Activated CD4-positive, alpha-beta T cell treated with anti-CD3 and anti-CD28 coated beads for 4 hours (primary cell): ENCODE measurements around the gene ADGRV1.
"Not testable (repeated sequence)": the region's sequence is repeated elsewhere in the genome, so short reads cannot be mapped to it uniquely, and the experiment has no call there.

ENCODE experiments used
- DNase-seq, 2 donors: peaks; one replicate each; pipeline ENCODE4 v3.0.0-alpha.2; 2020

Gene ADGRV1

DNA sequence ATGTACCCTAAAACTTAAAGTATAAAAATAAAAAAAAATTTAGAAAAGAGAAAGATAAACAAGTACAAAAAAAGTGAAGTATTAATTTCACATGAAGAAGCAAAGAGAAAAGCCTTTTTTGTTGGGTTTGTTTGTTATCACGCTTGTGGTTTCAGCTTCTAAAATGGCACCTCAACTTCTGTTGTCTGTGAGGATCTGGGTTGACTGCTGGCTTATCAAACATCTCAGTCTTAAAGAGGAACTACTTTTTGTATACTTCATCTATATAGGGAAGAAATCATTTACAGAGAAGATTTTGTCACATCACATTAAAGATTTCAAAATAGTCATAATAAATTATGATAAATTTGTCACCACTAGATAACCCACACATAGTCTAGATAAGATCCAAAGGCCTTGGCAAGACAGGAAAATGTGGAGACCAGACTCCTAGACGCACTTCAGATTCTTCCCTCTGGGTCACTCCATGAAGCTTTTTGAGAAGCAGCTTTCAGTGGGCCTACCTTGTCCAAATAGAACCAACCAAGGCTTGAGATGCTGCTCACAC lies 8.8 kb upstream of the ADGRV1 start:
- no peak for DNase-seq

DNA sequence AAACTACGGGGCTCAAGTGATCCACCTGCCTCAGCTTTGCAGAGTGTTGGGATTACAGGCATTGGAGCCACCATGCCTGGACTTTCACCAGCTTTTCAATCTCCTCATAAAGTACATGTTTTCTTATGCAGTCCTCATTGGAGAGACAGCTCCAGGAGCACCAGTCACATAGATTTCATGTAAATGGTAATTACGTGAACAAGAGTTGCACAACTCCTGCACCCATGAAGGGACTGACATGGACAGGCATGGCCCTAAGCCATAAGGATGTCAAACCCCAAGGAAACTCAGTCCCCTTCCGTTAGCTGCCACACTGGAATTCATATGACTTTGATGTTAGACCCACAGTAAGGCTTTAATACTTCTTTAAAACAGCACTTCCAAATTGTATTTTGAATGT lies 7.6 kb upstream of the ADGRV1 start:
- no peak for DNase-seq

DNA sequence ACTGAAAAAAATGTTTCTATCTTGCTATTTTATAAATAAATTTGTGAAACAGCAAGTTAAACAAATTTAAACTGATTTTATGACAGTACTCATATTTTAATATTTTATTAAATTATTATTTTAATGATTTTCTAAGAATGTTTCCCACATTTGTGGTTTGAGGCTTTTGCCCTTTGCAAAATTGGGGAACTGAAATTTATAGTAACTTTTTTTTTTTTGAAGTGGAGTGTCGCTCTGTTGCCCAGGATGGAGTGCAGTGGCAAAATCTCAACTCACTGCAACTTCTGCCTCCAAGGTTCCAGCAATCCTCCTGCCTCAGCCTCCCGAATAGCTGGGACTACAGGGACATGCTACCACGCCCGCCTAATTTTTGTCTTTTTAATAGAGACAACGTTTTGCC lies 7.2 kb upstream of the ADGRV1 start:
- no peak for DNase-seq

- no peak for DNase-seq
Observed at GRCh38 chr5:90553711-90554110, 4.9 kb upstream of the ADGRV1 start.

DNA sequence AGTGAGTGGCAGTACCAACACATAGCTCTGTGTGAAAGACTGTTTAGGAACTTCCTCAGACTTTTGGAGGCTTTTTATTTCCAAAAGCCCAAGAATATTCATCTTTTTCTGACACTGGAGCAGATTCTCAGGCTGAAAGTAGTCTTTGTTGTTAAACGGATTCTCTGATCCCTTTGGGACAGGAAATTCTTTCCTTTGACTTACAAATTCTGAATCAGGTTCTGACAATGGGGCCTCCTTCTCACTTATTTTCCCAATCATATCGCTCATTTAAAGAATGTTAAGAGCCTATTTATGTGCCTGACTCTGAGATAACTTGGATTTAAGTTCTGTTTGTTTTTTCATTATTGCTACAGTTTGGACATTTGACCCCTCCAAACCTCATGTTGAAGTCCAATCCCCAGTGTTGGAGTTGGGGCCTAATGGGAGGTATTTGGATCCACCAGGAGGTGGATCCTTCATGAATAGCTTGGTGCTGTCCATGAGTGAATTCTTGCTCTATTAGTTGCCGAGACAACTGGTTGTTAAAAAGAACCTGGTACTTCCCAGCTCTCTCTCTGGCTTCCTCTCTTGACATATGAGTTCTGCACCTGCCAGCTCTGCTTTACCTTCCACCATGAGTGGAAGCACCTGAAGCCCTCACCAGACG lies 4.1 kb upstream of the ADGRV1 start:
- no peak for DNase-seq

GRCh38 chr5:90555666-90556065 lies 2.9 kb upstream of the ADGRV1 start:
- no peak for DNase-seq

DNA sequence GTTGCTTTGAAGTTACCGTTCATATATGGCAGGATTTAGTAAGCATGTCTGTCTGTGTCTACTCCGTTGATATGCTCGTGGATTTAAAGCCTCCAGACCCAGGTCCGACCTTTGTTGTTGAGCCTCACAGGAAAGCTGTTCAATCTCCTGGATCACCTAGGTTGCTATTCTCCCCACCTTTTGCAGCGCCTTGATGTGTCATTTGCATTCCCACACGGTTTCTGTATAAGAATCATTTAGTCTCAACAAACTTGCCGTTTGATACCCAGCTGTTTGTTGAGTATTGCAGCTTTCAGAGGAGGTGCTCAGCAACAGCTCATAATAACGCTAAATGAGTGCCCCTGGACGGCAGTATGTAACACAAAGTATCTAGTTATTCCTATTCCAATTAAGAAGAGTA lies 1.2 kb upstream of the ADGRV1 start:
- no peak for DNase-seq

GRCh38 chr5:90557871-90558270 lies 726 bp upstream of the ADGRV1 start:
- no peak for DNase-seq

DNA sequence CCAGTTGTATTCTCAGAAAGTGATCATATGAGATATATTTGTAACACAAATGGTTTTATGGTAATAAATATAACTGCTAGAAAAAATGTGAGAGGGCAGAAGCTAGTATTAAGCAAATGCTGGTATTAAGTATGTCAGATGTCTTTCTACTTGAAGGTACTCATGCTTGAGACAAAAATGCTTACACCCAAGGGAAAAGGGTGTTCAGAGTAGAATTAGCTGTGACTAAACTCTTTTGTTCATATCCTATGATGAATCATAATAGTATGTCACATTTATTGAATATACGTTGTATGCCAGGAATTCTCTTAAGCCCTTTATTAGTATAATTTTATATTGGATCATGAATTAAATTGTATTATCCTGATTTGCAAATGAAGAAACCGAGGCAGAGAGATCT lies 2.2 kb downstream of the ADGRV1 start:
- DNase-seq: no peak

DNA sequence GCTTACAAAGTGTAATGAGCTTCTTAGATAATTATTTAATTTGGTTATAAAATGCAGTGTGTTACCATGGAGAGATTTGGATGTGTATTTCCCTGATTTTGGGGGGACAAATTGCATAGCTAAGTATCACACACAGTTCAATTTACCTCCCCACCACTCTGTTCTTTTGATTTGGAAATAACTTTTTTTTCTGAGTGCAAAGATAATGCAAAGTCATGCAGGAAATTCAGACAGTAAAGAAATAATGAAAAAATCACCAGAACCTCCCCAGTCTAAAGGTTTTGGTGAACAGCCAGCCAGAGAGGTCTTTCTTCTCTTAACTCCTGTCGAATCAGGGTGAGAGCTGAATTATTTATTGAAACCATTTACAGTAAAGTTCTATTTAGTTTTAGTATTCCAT lies 3.2 kb downstream of the ADGRV1 start:
- DNase-seq: no peak

- DNase-seq: no peak
Observed at GRCh38 chr5:90562341-90562740, 3.7 kb downstream of the ADGRV1 start.

DNA sequence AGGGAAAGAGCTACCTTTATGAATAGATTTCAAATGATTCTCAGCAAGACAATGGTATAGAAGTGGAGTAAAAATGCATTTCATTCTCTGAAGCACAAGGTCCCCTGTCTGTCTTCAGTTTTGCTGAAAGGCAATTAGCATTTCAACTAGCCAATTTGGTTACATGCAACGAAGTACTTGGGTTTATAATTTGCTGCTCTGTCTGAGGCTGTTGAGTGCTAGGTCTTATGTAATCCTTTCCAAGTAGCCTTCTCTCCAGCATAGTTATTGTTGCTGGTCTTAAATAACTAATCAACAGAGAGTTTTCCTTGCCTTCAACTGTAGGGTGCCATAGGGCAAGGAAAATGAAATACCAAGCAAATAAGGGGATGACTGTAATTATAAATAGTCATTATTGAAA lies 4.5 kb downstream of the ADGRV1 start:
- DNase-seq: no peak

GRCh38 chr5:90565491-90565890 lies 6.9 kb downstream of the ADGRV1 start:
- DNase-seq: no peak

DNA sequence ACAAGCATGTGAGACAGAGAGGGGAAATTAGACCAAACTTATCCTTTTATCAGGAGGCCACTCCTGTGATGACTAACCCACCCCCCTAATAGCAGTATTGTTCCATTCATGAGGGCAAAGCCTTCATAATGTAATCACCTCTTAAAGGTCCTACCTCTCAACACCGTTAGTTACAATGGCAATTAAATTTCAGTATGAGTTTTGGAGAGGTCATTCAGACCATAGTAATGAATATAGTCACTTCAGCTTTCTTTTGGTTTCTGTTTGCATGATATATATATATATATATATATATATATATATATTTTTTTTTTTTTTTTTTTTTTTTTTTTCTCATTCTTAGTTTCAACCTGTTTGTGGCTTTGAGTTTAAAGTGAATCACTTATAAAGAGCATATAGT lies 10.5 kb downstream of the ADGRV1 start:
- no peak for DNase-seq

- DNase-seq: no peak
Observed at GRCh38 chr5:90570034-90570433, 11.4 kb downstream of the ADGRV1 start.

- DNase-seq: no peak
Observed at GRCh38 chr5:90571147-90571773, 12.7 kb downstream of the ADGRV1 start.

DNA sequence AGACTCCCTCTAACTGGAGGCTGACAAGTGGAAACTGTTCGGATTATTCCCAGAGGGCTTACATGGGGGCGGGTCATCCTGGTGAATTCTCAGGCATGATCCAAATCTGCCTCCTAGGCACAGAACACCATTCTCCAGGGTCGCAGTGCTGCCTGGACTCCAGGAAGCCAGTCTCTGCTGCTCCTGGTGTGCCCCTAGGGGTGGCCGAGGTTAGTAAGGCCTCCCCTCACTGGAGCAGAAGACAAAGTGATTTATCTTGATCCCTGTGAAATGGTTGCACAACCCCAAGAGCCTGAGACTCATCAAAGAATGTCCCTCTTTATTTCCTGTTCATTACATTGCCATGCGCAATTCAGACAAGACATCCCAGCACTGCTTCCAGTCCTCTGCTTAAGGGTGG lies 17.1 kb downstream of the ADGRV1 start:
- no peak for DNase-seq

DNA sequence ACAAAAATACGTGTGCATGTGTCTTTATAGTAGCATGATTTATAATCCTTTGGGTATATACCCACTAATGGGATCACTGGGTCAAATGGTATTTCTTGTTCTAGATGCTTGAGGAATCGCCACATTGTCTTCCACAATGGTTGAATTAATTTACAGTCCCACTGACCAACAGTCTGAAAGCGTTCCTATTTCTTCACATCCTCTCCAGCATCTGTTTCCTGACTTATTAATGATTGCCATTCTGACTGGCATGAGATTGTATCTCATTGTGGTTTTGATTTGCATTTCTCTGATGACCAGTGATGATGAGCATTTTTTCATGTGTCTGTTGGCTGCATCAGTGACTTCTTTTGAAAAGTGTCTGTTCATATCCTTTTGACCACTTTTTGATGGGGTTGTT lies 18.0 kb downstream of the ADGRV1 start:
- not testable (repeated sequence) for DNase-seq

- DNase-seq: not testable (repeated sequence)
Observed at GRCh38 chr5:90579905-90580304, 21.3 kb downstream of the ADGRV1 start.

DNA sequence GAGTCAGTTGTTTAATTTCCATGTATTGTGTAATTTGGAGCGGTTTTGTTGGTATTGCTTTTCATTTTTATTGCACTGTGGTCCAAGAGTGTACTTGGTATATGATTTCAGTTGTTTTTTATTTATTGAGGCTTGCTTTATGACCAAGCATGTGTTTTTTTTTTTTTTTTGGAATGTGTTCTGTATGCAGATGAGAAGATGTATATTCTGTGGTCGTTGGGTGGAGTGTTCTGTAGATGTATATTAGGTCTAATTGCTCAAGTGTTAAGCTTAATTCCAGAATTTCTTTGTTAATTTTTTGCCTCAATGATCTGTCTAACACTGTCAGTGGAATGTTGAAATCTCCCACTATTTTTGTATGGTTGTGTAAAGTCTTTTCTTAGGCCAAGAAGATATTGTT lies 23.4 kb downstream of the ADGRV1 start:
- DNase-seq: no peak

GRCh38 chr5:90585337-90585986 lies 26.9 kb downstream of the ADGRV1 start:
- DNase-seq: no peak

DNA sequence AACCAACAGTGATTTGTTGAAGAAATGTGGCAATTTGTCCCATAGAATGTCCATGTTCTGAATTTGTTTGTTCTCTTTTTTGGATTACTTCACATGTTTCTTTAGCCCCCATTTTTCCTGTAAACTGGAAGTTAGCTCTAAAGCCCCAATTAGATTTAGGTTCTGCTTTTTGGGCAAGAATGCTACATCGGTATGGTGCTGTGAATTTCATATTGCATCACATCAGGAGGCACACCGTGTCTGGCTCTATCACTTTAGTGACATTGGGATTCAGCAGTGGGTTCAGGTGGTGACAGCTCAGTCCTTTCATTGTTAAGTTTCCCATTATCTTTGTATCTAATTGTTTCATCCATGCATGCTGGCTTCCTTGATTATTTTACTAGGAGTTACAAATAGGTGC lies 27.9 kb downstream of the ADGRV1 start:
- no peak for DNase-seq

DNA sequence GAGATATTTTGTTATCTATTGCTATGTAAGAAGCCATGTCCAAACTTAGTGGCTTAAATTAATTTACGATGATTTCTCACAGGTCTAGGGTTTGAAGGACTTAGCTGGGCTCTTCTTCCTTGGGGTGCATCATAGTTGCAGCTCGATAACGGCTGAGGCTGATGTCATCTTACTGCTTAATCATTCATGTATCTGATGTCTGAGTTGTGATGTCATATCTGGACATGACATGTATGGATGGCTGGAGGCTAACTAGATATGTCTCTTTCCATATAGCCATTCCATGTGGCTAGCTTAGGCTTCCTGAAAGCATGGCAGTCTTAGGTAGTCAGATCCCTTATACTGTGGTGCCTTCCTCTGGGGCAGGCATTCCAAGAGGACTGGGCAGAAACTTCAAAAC lies 31.6 kb downstream of the ADGRV1 start:
- DNase-seq: no peak

DNA sequence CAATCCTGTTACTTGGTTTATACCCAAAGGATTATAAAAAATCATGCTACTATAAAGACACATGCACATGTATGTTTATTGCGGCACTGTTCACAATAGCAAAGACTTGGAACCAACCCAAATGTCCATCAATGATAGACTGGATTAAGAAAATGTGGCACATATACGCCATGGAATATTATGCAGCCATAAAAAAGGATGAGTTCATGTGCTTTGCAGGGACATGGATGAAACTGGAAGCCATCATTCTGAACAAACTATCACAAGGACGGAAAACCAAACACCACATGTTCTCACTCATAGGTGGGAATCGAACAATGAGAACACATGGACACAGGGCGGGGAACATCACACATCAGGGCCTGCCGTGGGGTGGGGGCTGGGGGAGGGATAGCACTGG lies 34.5 kb downstream of the ADGRV1 start:
- DNase-seq: not testable (repeated sequence)
